IMR-90 (cell line): ENCODE results near the gene EMC8. TPM values are rescaled to one million over a fixed set of nuclear protein-coding genes. Genes with fewer than 3 reads are reported as not detected.

ENCODE experiments used
- ATAC-seq: fragments of 200-7000 bp; cut with Tn5 transposase; 2 replicates; pipeline ENCODE4 v1.9.1; 2020; ENCODE audit warnings: low read depth, mild to moderate bottlenecking, moderate library complexity
- BruUV-seq: library from RNA; stranded (reverse); fragments of 400-500 nt; replicated peaks from 2 replicates; lab custom pipeline; 2021; lab: Mats Ljungman, UMichigan
- CTCF ChIA-PET: fragments of 300-600 bp; formaldehyde crosslinking; extraction: SDS; loops from one replicate; lab custom pipeline; 2021; ENCODE audit warnings: antibody characterized with exemption; lab: Yijun Ruan, JAX
- POLR2A ChIA-PET: fragments of 300-600 bp; sonication (Branson Sonifier 250); formaldehyde crosslinking; loops from one replicate; lab custom pipeline; 2022; ENCODE audit warnings: antibody characterized with exemption; ENCODE audit not compliant: unreplicated experiment; lab: Charles Lee
- DNase-seq: peaks from one replicate; pipeline ENCODE4 v3.0.0; 2013
- H2AFZ ChIP-seq: replicated peaks from 2 replicates; pipeline ENCODE3; 2013; ENCODE audit warnings: low read length, mild to moderate bottlenecking; ENCODE audit not compliant: poor library complexity
- H2AK5ac ChIP-seq: 2 replicates; pipeline ENCODE4 v1.6.1; 2013; ENCODE audit warnings: low read depth, low read length, inconsistent platforms
- H2AK9ac ChIP-seq: replicated peaks from 2 replicates; pipeline ENCODE3; 2013; ENCODE audit warnings: mild to moderate bottlenecking, low read depth, low read length, moderate library complexity; ENCODE audit not compliant: poor library complexity
- H2BK120ac ChIP-seq: 2 replicates; pipeline ENCODE4 v1.6.1; 2013; ENCODE audit warnings: low read depth, low read length, inconsistent platforms
- H2BK15ac ChIP-seq: 3 replicates; pipeline ENCODE4 v1.6.1; 2013; ENCODE audit warnings: low read depth, low read length, inconsistent platforms
- H2BK20ac ChIP-seq: 2 replicates; pipeline ENCODE4 v1.6.1; 2013; ENCODE audit warnings: low read depth, mild to moderate bottlenecking, inconsistent platforms, low read length, moderate library complexity
- H2BK5ac ChIP-seq: 2 replicates; pipeline ENCODE4 v1.6.1; 2013; ENCODE audit warnings: mild to moderate bottlenecking, low read depth, low read length, inconsistent platforms; ENCODE audit not compliant: poor library complexity, severe bottlenecking
- H3K14ac ChIP-seq: replicated peaks from 2 replicates; pipeline ENCODE4 v1.6.1; 2013; ENCODE audit warnings: low read depth, low read length, inconsistent platforms
- H3K18ac ChIP-seq: 2 replicates; pipeline ENCODE4 v1.6.1; 2013; ENCODE audit warnings: low read depth, low read length, control low read depth
- H3K23ac ChIP-seq: 2 replicates; pipeline ENCODE4 v1.6.1; 2013; ENCODE audit warnings: low read depth, low read length, inconsistent platforms
- H3K27ac ChIP-seq: 2 replicates; pipeline ENCODE4 v1.5.1; 2013; ENCODE audit warnings: mild to moderate bottlenecking, control low read depth, low read length; ENCODE audit not compliant: insufficient read depth
- H3K27me3 ChIP-seq: 2 replicates; pipeline ENCODE4 v1.6.1; 2013; ENCODE audit warnings: low read length; ENCODE audit not compliant: control insufficient read depth, insufficient read depth
- H3K36me3 ChIP-seq: 2 replicates; pipeline ENCODE4 v1.6.1; 2013; ENCODE audit warnings: low read length, mixed read lengths; ENCODE audit not compliant: control insufficient read depth, insufficient read depth
- H3K4ac ChIP-seq: 2 replicates; pipeline ENCODE4 v1.6.1; 2013; ENCODE audit warnings: low read depth, low read length, inconsistent platforms
- H3K4me1 ChIP-seq: 2 replicates; pipeline ENCODE4 v1.6.1; 2013; ENCODE audit warnings: low read length, mixed read lengths; ENCODE audit not compliant: control insufficient read depth, insufficient read depth
- H3K4me2 ChIP-seq: 2 replicates; pipeline ENCODE4 v1.6.1; 2013; ENCODE audit warnings: low read depth, mild to moderate bottlenecking, control low read depth, low read length, moderate library complexity
- H3K4me3 ChIP-seq: 2 replicates; pipeline ENCODE4 v1.5.1; 2013; ENCODE audit warnings: low read depth, mild to moderate bottlenecking, control low read depth, low read length, moderate library complexity; ENCODE audit not compliant: insufficient read depth
- H3K56ac ChIP-seq: 2 replicates; pipeline ENCODE4 v1.6.1; 2013; ENCODE audit warnings: low read length, inconsistent platforms; ENCODE audit not compliant: insufficient read depth; ENCODE audit errors: extremely low read depth
- H3K79me1 ChIP-seq, 2 experiments: 2 replicates each; pipeline ENCODE4 v1.6.1; 2013; ENCODE audit warnings: low read length in 2 of 2, inconsistent platforms in 1 of 2, low read depth in 1 of 2
- H3K9ac ChIP-seq: 2 replicates; pipeline ENCODE4 v1.6.1; 2013; ENCODE audit warnings: low read depth, low read length, control low read depth
- H3K9me1 ChIP-seq: 2 replicates; pipeline ENCODE4 v1.6.1; 2013; ENCODE audit warnings: low read length, inconsistent platforms; ENCODE audit not compliant: insufficient read depth
- H3K9me3 ChIP-seq: 2 replicates; pipeline ENCODE4 v1.6.1; 2013; ENCODE audit warnings: low read length; ENCODE audit not compliant: control insufficient read depth, insufficient read depth
- H4K20me1 ChIP-seq: 2 replicates; pipeline ENCODE4 v1.6.1; 2013; ENCODE audit warnings: low read length, inconsistent platforms; ENCODE audit not compliant: insufficient read depth
- H4K5ac ChIP-seq: 2 replicates; pipeline ENCODE4 v1.6.1; 2013; ENCODE audit warnings: mild to moderate bottlenecking, low read depth, low read length, control low read depth
- H4K8ac ChIP-seq, 2 experiments: 2 replicates each; pipeline ENCODE4 v1.6.1; 2013; ENCODE audit warnings: low read depth in 2 of 2, low read length in 2 of 2, control low read depth in 1 of 2, inconsistent platforms in 1 of 2
- H4K91ac ChIP-seq: 2 replicates; pipeline ENCODE4 v1.6.1; 2013; ENCODE audit warnings: low read depth, low read length, inconsistent platforms; ENCODE audit not compliant: insufficient read depth
- BHLHE40 ChIP-seq: fragments of 150-350 bp; IDR thresholded peaks from 2 replicates; pipeline ENCODE4 v1.6.1; 2016; ENCODE audit warnings: mild to moderate bottlenecking, low read depth, low read length
- CEBPB ChIP-seq: IDR thresholded peaks from 2 replicates; pipeline ENCODE4 v1.6.1; 2012; ENCODE audit warnings: low read depth, low read length, improper control_type of control experiment
- CHD1 ChIP-seq: IDR thresholded peaks from 2 replicates; pipeline ENCODE4 v1.6.1; 2012; ENCODE audit warnings: low read depth, low read length, improper control_type of control experiment
- CTCF ChIP-seq: conservative IDR thresholded peaks from 2 replicates; pipeline ENCODE4 v1.5.1; 2012; ENCODE audit warnings: mild to moderate bottlenecking, low read depth, low read length, improper control_type of control experiment
- ELK1 ChIP-seq: fragments of 150-350 bp; IDR thresholded peaks from 2 replicates; pipeline ENCODE4 v1.6.1; 2016; ENCODE audit warnings: low read depth, mild to moderate bottlenecking, low read length, moderate library complexity, borderline replicate concordance
- FOS ChIP-seq: fragments of 150-350 bp; IDR thresholded peaks from 2 replicates; pipeline ENCODE4 v1.6.1; 2016; ENCODE audit warnings: low read depth, low read length
- MAFK ChIP-seq: IDR thresholded peaks from 2 replicates; pipeline ENCODE4 v1.6.1; 2012; ENCODE audit warnings: low read depth, low read length, improper control_type of control experiment
- MXI1 ChIP-seq: IDR thresholded peaks from 2 replicates; pipeline ENCODE4 v1.6.1; 2012; ENCODE audit warnings: low read depth, mild to moderate bottlenecking, low read length, moderate library complexity, borderline replicate concordance
- NFE2L2 ChIP-seq: fragments of 150-350 bp; IDR thresholded peaks from 2 replicates; pipeline ENCODE4 v1.6.1; 2016; ENCODE audit warnings: low read depth, mild to moderate bottlenecking, low read length
- RAD21 ChIP-seq: IDR thresholded peaks from 2 replicates; pipeline ENCODE4 v1.6.1; 2012; ENCODE audit warnings: low read length, improper control_type of control experiment
- RCOR1 ChIP-seq: IDR thresholded peaks from 2 replicates; pipeline ENCODE4 v1.6.1; 2012; ENCODE audit warnings: mild to moderate bottlenecking, low read length, improper control_type of control experiment; ENCODE audit not compliant: insufficient replicate concordance
- SMC3 ChIP-seq: fragments of 150-350 bp; IDR thresholded peaks from 2 replicates; pipeline ENCODE4 v1.6.1; 2016; ENCODE audit warnings: low read depth, mild to moderate bottlenecking, antibody characterized with exemption, low read length, moderate library complexity
- USF2 ChIP-seq: fragments of 150-350 bp; IDR thresholded peaks from 2 replicates; pipeline ENCODE4 v1.6.1; 2017; ENCODE audit warnings: mild to moderate bottlenecking, antibody characterized with exemption, low read length, low read depth
- WGBS, 2 experiments: methylation state at CpG; one replicate each; pipeline versions ENCODE4 v1.1.5 to v1.1.7; 2013; ENCODE audit warnings: missing lambda C conversion rate in 2 of 2; ENCODE audit not compliant: insufficient read length in 1 of 2; ENCODE audit errors: extremely low coverage in 2 of 2; 5-methylcytosine and 5-hydroxymethylcytosine counted together
- dilution Hi-C: fragments of 300-500 bp; cut with HindIII; formaldehyde crosslinking; loops from one replicate; pipeline ENCODE4 v1.14.3; 2018; ENCODE audit warnings: low sequenced_read_pairs; ENCODE audit not compliant: unreplicated experiment
- in situ Hi-C: fragments of 300-500 bp; cut with MboI; formaldehyde crosslinking; loops from 3 replicates; pipeline ENCODE4 v1.14.3; 2019; ENCODE audit warnings: low sequenced_read_pairs, inconsistent platforms, mixed read lengths
- intact Hi-C: fragments of 100-400 bp; cut with micrococcal nuclease; formaldehyde crosslinking; loops from 2 replicates; pipeline ENCODE4 v1.10.0; 2022
- polyA plus RNA-seq, 3 experiments: library from polyadenylated mRNA; depleted of rRNA; stranded (reverse); fragments of >200 nt; gene quantifications; 2 replicates each; pipeline ENCODE4 v1.2.3, GENCODE V29; 2012; ENCODE audit warnings: low replicate concordance in 1 of 3
- total RNA-seq: library from RNA; depleted of rRNA; stranded (reverse); fragments of >200 nt; gene quantifications from 2 replicates; pipeline ENCODE4 v1.2.3, GENCODE V29; 2012

The EMC8 gene
- total and polyA plus RNA-seq, 2 of the 4 experiments (the other 2 are of a cell fraction) = 23.7 to 48.9 TPM

GRCh38 chr16:85796152-85796551, 3.2 kb downstream of the EMC8 start:
- Histone ChIP-seq H2AFZ (no peak overlapping the region), H2BK20ac (no peak overlapping the region), H3K18ac (no peak overlapping the region), H2BK120ac (no peak overlapping the region), H3K36me3 (peaks cover 35% of the 10 kb centered on the region), H3K23ac (no peak overlapping the region), H3K9ac (no peak overlapping the region), H3K27me3 (no peaks in the 10 kb centered on the region), H2BK15ac (no peak overlapping the region), H2BK5ac (no peak overlapping the region), H3K14ac (no peak overlapping the region), H4K91ac (no peak overlapping the region), H3K9me1 (peaks cover 13% of the 10 kb centered on the region; the same call in 1 of the 2 replicates), H2AK5ac (no peak overlapping the region), H3K79me1 (peaks cover 50 to 78% of the 10 kb centered on the region in 2 experiments), H3K4me2 (no peak overlapping the region), H4K5ac (no peak overlapping the region), H3K4me3 (no peak overlapping the region), H4K8ac (no peak overlapping the region), H2AK9ac (no peak overlapping the region), H3K9me3 (no peaks in the 10 kb centered on the region), H3K4ac (no peak overlapping the region), H3K56ac (no peak overlapping the region), H3K27ac (no peak overlapping the region), H3K4me1 (peaks cover 2% of the 10 kb centered on the region; the same call in 1 of the 2 replicates), H4K20me1 (peaks cover 85% of the 10 kb centered on the region)
- in situ Hi-C loops (no loop called here), intact Hi-C loops (loop anchor here (5.0 kb wide), 2 partner anchors 44 to 119 kb away; partner anchors contain the start of gene C16orf74), dilution Hi-C loops (no loop called here)
- ATAC-seq = no peak
- POLR2A ChIA-PET = no interaction called here
- no TSS peak for BruUV-seq
- TF ChIP-seq NFE2L2 (no peak), SMC3 (no peak), MAFK (no peak), FOS (no peak), CHD1 (no peak), RAD21 (no peak), CTCF (no peak), MXI1 (no peak), CEBPB (no peak), ELK1 (no peak), USF2 (no peak), BHLHE40 (no peak), RCOR1 (no peak)
- no peak for DNase-seq
- CTCF ChIA-PET = no interaction called here
- 100% methylated on average over 6 of the region's 6 CpGs; no CpG with 5 or more reads in 1 of the 2 experiments for WGBS, 2 experiments
